Activated CD8-positive, alpha-beta memory T cell treated with anti-CD3 and anti-CD28 coated beads, Interleukin-2, amount 50 U/mL, for 4 hours (primary cell): ENCODE results near the gene CASZ1.

Source experiments
- DNase-seq: peaks from one replicate; pipeline ENCODE4 v3.0.0-alpha.2; 2020

Gene CASZ1

GRCh38 chr1:10684221-10684620 lies 112.2 kb downstream of the CASZ1 start:
- no peak for DNase-seq

GRCh38 chr1:10682449-10683309 lies 113.8 kb downstream of the CASZ1 start:
- DNase-seq: no peak

GRCh38 chr1:10682108-10682445 lies 114.4 kb downstream of the CASZ1 start:
- no peak for DNase-seq

GRCh38 chr1:10681296-10682107 lies 114.9 kb downstream of the CASZ1 start:
- DNase-seq: no peak

GRCh38 chr1:10680487-10680886 lies 116.0 kb downstream of the CASZ1 start:
- DNase-seq: no peak

- no peak for DNase-seq
These were observed 116.8 kb downstream of the CASZ1 start for GRCh38 chr1:10679496-10680220.

GRCh38 chr1:10678852-10679251 lies 117.6 kb downstream of the CASZ1 start:
- DNase-seq: no peak

GRCh38 chr1:10678402-10678801 lies 118.0 kb downstream of the CASZ1 start:
- DNase-seq: no peak

GRCh38 chr1:10677491-10678391 lies 118.7 kb downstream of the CASZ1 start:
- DNase-seq: no peak

GRCh38 chr1:10676963-10677362 lies 119.5 kb downstream of the CASZ1 start:
- DNase-seq: no peak

GRCh38 chr1:10675813-10676212 lies 120.6 kb downstream of the CASZ1 start:
- DNase-seq: no peak

- no peak for DNase-seq
These were observed 121.5 kb downstream of the CASZ1 start for GRCh38 chr1:10674700-10675609.

- no peak for DNase-seq
These were observed 122.2 kb downstream of the CASZ1 start for GRCh38 chr1:10674222-10674621.

GRCh38 chr1:10673109-10673711 lies 123.2 kb downstream of the CASZ1 start:
- no peak for DNase-seq

GRCh38 chr1:10672343-10673050 lies 123.9 kb downstream of the CASZ1 start:
- no peak for DNase-seq

GRCh38 chr1:10671622-10672342 lies 124.7 kb downstream of the CASZ1 start:
- DNase-seq: no peak

GRCh38 chr1:10671090-10671489 lies 125.4 kb downstream of the CASZ1 start:
- DNase-seq: no peak

GRCh38 chr1:10670190-10670589 lies 126.3 kb downstream of the CASZ1 start:
- DNase-seq: no peak

GRCh38 chr1:10669570-10669969 lies 126.9 kb downstream of the CASZ1 start:
- DNase-seq: no peak
